DMS114 treated with DMSO at 0.1 percent for 48 hours (cell line): ENCODE results near the gene CMKLR1.

Experiments
- DNase-seq: peaks from one replicate; lab custom pipeline; 2025; ENCODE audit not compliant: unreplicated experiment; lab: John Stamatoyannopoulos, UW

The CMKLR1 gene

GRCh38 chr12:108337235-108338223 lies 1.6 kb downstream of the CMKLR1 start:
- peak; percentile 15 for DNase-seq

GRCh38 chr12:108335349-108336119 lies 3.6 kb downstream of the CMKLR1 start:
- DNase-seq = no peak

GRCh38 chr12:108333898-108334699 lies 5.0 kb downstream of the CMKLR1 start:
- no peak for DNase-seq

DNA sequence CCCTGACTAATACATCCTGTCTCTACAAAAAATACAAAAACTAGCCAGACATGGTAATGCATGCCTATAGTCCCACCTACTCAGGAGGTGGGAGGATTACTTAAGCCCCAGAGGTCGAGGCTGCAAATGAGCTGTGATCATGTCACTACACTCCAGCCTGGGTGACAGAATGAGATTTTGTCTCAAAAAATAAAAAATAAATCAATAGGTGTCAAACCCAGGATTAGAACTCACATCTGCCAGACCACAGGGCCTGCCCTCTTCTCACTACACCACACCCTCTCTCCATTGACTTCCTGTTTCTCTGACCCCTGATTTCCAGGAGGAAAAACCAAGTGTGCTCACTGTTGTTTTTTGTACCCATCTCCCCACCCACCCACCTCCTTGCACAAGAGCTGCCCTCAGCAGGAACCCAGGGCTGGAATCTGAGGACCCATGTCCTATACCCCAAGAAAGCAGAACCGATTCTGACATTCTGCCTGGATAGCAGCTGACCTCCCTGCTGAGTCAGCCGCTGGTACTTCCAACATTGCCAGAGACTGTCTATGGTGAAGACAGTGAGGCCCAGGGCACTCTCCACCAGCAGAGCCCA lies 6.2 kb downstream of the CMKLR1 start:
- no peak for DNase-seq

DNA sequence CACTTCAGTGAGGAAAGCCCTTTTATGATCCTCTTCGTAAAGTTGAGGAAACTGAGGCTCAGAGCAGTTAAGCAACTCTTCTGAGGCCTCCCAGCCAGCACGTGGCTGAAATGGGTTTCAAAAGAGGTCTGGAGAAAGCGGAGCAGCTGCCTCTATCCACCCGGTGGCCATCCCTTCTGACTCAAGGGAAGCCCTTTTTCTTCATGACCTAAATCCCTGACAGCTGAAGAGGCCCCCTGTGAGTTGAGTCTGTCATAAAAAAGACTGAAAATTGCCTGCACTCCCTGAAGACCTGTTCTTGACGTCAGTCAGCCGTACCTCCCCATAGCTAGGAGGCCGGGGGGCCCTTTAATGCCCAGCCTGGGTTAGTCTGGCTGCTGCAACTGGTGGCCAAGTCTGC lies 10.7 kb downstream of the CMKLR1 start:
- no peak for DNase-seq

- no peak for DNase-seq
Observed at GRCh38 chr12:108327621-108328344, 11.3 kb downstream of the CMKLR1 start.

DNA sequence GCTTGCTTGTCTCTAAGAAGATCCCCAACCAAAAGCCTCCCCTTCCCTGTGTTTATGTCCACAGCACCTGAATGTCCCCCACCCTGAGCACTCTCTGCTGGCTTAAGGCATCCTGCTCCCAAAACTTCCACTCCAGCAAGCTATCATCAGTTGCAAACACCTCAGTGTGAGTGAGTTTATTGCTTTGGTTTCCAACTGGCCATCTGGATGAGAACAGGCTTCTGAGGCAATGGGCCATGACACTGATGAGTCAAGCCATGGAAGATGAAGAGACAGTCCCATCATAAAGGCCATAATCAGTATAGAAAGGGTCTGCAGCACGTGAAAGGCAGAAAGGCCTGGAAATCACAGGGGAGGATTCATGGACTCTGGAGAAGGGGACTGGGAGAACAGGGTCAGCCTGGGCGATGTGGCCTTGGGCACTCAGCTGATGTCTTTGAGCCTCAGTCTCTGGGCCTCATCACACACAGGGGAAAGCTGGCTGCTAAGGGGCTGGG lies 12.8 kb downstream of the CMKLR1 start:
- no peak for DNase-seq

DNA sequence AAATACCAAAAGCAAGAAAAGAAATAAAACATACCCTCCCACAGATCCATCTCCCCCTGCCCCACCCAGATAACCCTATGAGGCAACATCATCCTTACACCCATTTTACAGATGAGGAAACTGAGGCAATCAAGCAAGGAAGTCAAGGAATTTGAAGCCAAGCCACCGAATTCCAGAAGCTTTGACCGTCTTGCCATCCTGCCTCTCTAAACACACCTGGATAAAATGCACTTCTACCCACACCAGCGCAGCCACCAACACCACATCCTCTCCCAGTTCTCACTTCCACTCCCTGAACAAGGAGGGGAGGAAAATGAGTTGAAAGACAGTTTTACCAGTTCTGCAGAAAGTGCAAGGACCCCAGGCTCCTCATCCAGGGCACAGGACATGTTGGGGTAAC lies 13.6 kb downstream of the CMKLR1 start:
- no peak for DNase-seq

DNA sequence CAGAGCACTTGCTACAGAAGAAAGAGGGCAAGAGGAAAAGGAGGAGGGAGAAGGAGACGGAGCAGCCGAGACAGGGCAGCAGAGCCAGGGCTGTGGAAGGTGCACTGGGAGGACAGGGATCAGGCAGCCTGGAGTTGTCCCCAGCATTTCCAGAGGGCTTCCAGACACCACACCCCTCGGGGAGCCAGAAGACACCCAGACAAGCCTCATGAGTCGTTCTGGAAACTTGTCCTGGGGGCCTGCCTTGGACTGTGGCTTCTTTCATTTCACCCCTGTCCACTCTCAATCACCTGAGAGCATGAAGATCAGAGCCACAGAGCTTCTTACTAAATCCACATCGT lies 14.1 kb downstream of the CMKLR1 start:
- no peak for DNase-seq

DNA sequence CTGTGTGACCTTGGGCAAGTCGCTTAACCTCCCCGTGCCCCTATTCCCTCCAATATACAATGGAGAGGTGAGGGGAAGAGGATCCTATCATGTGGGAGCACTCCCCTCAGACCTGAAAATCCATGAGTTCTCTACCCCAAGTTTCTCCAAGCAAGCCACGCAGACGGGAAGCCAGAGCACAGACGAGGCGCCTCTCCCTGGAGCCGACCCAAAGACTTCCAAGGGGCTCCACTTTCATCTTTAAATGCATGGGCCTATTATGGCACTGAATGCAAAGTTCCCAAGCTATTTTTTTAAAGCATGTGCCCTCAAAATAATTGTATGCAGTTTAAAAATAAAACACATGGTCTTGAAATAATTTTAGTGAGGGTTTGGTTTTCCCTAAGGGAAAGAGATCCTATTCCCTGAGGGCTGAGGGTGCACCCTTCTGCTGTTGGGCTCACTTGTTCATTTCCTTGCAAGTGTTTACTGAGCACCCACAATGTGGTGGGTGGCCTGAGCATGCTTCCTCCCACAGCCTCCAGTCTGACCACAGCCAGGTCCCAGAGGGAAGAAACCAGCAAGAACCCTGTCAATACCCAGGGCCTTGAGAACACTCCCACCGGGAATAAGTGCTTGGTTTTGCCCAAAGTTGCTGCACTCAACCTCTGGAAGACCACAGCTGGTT lies 14.6 kb downstream of the CMKLR1 start:
- no peak for DNase-seq

GRCh38 chr12:108323581-108323980 lies 15.5 kb downstream of the CMKLR1 start:
- no peak for DNase-seq

DNA sequence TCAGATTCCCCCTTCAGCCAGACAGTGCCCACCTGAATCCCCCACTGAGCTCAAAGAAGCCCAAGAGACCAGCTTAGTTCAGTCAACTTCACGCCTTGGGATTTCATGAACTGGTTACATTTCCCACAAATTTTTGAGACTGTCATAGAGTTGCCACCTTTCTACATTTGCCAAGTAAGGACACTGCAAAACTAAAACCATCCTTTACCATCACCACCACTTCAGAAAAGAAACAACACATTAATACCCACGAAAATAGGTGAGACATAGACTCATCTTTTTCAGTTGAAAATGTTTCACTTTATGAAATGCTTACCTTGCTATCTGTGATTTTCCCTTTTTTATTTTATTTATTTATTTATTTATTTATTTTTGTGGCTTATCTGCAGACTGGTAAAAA lies 16.1 kb downstream of the CMKLR1 start:
- no peak for DNase-seq

GRCh38 chr12:108321688-108322087 lies 17.4 kb downstream of the CMKLR1 start:
- DNase-seq = no peak

DNA sequence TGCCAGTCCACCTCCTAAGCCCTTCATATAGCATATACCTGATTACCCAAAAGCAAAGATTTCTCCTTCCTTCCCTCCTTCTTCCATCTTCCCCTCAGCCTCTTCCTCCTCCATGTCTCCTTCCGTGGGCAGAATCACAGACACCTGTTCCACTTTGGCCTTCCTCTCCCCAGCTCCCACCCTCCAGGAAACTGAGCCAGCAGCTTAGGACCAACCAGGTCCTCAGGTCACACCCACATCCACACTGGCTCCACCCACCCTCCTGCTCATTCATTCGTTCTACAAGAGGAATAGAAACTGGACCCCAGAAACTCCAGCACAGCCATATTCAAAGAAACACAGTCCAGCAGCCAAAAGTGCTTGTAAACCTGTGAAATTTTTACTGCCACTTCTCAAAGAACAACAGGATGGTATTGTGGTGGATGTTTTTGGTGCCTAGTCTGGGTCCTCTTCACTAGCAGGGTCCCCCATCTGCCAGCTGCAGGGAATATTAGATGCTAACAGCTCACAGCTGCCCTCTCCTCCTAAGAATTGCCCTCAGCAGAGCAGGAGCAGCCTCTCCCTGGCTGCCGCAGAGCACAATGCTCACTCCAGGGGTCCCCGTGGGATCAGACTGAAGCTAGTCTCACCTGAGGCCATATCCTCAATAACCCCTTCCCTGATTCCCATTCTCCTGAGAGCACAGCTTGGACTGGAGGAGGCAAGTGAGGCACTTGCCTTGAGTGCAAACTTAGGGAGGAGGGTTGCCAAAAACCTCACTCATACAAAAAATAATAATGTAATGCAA lies 18.4 kb downstream of the CMKLR1 start:
- no peak for DNase-seq

- DNase-seq = no peak
Observed at GRCh38 chr12:108319277-108320234, 19.6 kb downstream of the CMKLR1 start.

DNA sequence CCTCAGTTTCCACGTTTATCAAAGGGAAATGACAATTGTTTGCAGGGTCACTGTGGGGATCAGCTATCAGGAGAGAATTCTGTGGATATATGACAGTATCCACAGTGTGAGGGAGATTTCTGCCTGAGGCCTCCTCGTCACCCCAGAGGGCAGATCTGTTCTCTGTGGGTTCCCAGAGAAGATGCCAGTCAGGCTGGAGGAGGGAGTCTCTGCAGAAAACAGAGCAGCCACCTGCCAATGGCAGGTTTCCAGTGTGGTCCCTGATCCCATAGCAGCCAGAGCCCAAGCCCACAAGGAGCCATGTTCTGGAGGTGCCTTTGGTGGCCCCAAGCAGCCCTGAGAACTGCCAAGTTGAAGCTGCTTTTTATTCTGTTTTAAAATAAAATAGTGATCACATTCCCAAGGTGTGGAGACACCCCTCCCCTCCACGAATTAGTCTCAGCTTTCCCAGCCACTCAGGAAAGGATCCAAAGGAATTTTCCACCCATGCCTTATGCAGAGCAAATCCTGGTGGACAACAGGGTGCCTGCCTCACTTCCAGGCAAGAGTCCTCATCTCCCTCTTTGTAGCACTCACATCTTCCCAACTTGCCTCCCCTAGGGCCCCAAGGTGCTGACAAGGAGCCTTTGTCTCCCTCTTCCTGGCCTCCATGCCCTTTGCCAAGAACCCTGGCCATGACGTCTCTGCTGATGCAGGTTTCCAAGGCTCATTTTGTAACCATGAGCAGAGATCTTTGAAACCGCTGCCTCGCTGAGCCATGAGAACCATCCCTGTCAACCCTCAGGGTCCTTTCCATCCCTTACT lies 20.4 kb downstream of the CMKLR1 start:
- no peak for DNase-seq
